Heart left ventricle (tissue), 13 donors: ENCODE measurements around the gene CASP8.

Source experiments
- POLR2A ChIP-seq, 2 donors: fragments of 450-650 bp; IDR thresholded peaks; one replicate each; pipeline ENCODE4 v1.6.1; 2017; ENCODE audit warnings: antibody characterized with exemption in 2 of 2, mild to moderate bottlenecking in 2 of 2, moderate library complexity in 2 of 2
- TF ChIP-seq, protein P1 (sequence below), 12 donors: fragments of 200-600 bp; sonication (generic) in 4 of 12; IDR thresholded peaks; one replicate each; pipeline versions ENCODE4 v1.5.0 to v1.8.0; 2018 to 2022; ENCODE audit warnings: antibody characterized with exemption in 12 of 12, mild to moderate bottlenecking in 5 of 12
- donor health status: ischemic (EF 13 %, LVEDD 7.1; RV severe dilation, severe dysfunction).
- donor health status: DM: no; HTN: yes; CAD: no.
- donor health status: DM: no; HTN: no; CAD: no.
- donor health status: ischemic (EF 25% LVEDD 6.9; RV normal size, moderate dysfunction).
- donor health status: ischemic (EF 25% LVEDD 5.7; RV mildly dilated, moderate dysfunction).
- donor health status: ischemic (EF 35%, LVEDD 5.7; RV mildly dilated, moderate dysfunction).
- donor health status: nonischemic (EF 11% LVEDD 7.7; RV severe dilation, severe dysfunction).
- donor health status: DM: yes; HTN: yes; CAD: no.
- donor health status: PGD.
- donor health status: ischemic (EF 29% LVEDD 5.4; RV normal size, mild dysfunction).
- donor health status: nonischemic (EF 23%, LVEDD 6.1; RV moderate dilation, normal function).

DNA sequence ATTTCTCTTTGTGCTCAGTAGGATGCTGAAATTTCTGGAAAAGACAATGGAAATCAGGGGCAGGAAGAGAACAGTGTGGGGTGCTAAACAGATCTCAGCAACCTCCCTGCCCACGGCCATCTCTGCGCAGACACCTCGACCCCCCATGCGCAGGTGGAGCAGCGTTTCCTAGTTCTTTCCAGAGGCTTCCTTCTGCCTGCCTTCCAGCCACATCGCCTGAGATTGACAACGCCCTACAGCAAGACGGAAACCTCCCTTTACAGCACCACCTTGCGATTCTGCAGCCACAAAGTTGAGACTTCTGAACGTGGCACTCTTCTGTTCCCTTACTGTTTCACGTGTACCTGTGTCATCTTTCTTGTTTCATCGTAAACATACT is 31.4 kb upstream of the CASP8 start:
- TF ChIP-seq POLR2A (IDR thresholded peaks at IDR 0.05), result no peak
- TF ChIP-seq, protein P1, sequence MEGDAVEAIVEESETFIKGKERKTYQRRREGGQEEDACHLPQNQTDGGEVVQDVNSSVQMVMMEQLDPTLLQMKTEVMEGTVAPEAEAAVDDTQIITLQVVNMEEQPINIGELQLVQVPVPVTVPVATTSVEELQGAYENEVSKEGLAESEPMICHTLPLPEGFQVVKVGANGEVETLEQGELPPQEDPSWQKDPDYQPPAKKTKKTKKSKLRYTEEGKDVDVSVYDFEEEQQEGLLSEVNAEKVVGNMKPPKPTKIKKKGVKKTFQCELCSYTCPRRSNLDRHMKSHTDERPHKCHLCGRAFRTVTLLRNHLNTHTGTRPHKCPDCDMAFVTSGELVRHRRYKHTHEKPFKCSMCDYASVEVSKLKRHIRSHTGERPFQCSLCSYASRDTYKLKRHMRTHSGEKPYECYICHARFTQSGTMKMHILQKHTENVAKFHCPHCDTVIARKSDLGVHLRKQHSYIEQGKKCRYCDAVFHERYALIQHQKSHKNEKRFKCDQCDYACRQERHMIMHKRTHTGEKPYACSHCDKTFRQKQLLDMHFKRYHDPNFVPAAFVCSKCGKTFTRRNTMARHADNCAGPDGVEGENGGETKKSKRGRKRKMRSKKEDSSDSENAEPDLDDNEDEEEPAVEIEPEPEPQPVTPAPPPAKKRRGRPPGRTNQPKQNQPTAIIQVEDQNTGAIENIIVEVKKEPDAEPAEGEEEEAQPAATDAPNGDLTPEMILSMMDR (IDR thresholded peaks at IDR 0.05), result no peak
